ENCODE results near the gene SNX14.

- TF ChIP-seq TAF1 (IDR thresholded peaks at IDR 0.05; ENCODE audit: borderline replicate concordance, insufficient read depth, low read length) (no peak), REST (IDR thresholded peaks at IDR 0.05; ENCODE audit: insufficient read depth in 1 of 2, low read depth in 2 of 2, low read length in 2 of 2) (no peak)
Measured at GRCh38 chr6:85456782-85457181, 136.9 kb downstream of the SNX14 start.

Measured in PFSK-1 (cell line).